GM18517 (cell line): ENCODE data around the gene CLDN16.

Source experiments
- ATAC-seq: cut with Tn5 transposase; IDR thresholded peaks from one replicate; pipeline ENCODE4 v1.9.1; 2021; ENCODE audit warnings: mild to moderate bottlenecking, moderate library complexity; ENCODE audit not compliant: unreplicated experiment

The CLDN16 gene

GRCh38 chr3:190378240-190378891 is 9.6 kb upstream of the CLDN16 start:
- ATAC-seq: no peak

GRCh38 chr3:190380184-190380583 is 7.8 kb upstream of the CLDN16 start:
- ATAC-seq: no peak

- ATAC-seq: no peak
Measured at GRCh38 chr3:190381441-190381840, 6.5 kb upstream of the CLDN16 start.

- no peak for ATAC-seq
Measured at GRCh38 chr3:190382082-190382481, 5.9 kb upstream of the CLDN16 start.

- ATAC-seq: no peak
Measured at GRCh38 chr3:190384309-190384756, 3.6 kb upstream of the CLDN16 start.

GRCh38 chr3:190385731-190386688 is 2.0 kb upstream of the CLDN16 start:
- ATAC-seq: no peak

GRCh38 chr3:190388703-190389102 is 740 bp downstream of the CLDN16 start:
- no peak for ATAC-seq

GRCh38 chr3:190396001-190396400 is 8.0 kb downstream of the CLDN16 start:
- ATAC-seq: no peak

GRCh38 chr3:190397889-190398288 is 9.9 kb downstream of the CLDN16 start:
- no peak for ATAC-seq

GRCh38 chr3:190399677-190400076 is 11.7 kb downstream of the CLDN16 start:
- no peak for ATAC-seq

- no peak for ATAC-seq
Measured at GRCh38 chr3:190401963-190402362, 14.0 kb downstream of the CLDN16 start.

GRCh38 chr3:190404715-190405114 is 16.8 kb downstream of the CLDN16 start:
- ATAC-seq: no peak

- ATAC-seq: no peak
Measured at GRCh38 chr3:190414297-190414696, 26.3 kb downstream of the CLDN16 start.

GRCh38 chr3:190424108-190424477 is 36.1 kb downstream of the CLDN16 start:
- peak; percentile 15 for ATAC-seq

- peak; percentile 80 for ATAC-seq
Measured at GRCh38 chr3:190424478-190425439, 36.8 kb downstream of the CLDN16 start.

- ATAC-seq: no peak
Measured at GRCh38 chr3:190425833-190426232, 37.9 kb downstream of the CLDN16 start.

GRCh38 chr3:190426806-190427507 is 39.0 kb downstream of the CLDN16 start:
- ATAC-seq: no peak

GRCh38 chr3:190429681-190430080 is 41.7 kb downstream of the CLDN16 start:
- ATAC-seq: no peak

- ATAC-seq: no peak
Measured at GRCh38 chr3:190430906-190431305, 42.9 kb downstream of the CLDN16 start.

- ATAC-seq: no peak
Measured at GRCh38 chr3:190432216-190432615, 44.3 kb downstream of the CLDN16 start.
